K562 (cell line): ENCODE results near the gene GIMAP8. TPM values are rescaled to one million over a fixed set of nuclear protein-coding genes. Genes with fewer than 3 reads are reported as not detected.

ENCODE experiments used
- GTF2A2 ChIP-seq: IDR thresholded peaks from 2 replicates; pipeline ENCODE4 v1.6.1; 2016; ENCODE audit warnings: mild to moderate bottlenecking, missing genetic modification characterization, missing compliant biosample characterization
- KDM4B ChIP-seq, 2 experiments: fragments of 450-650 bp in 1 of 2; sonication (generic) in 1 of 2; IDR thresholded peaks; 2 replicates each; pipeline ENCODE4 v1.6.1; 2016 to 2017; ENCODE audit warnings: borderline replicate concordance in 2 of 2, antibody characterized with exemption in 1 of 2, low read depth in 1 of 2, mild to moderate bottlenecking in 1 of 2
- POLR2H ChIP-seq: IDR thresholded peaks from 2 replicates; pipeline ENCODE4 v1.6.1; 2016; ENCODE audit warnings: missing genetic modification characterization, low read depth, mild to moderate bottlenecking, control low read depth, missing compliant biosample characterization, moderate library complexity
- RFX1 ChIP-seq: fragments of 450-650 bp; IDR thresholded peaks from 2 replicates; pipeline ENCODE4 v1.6.1; 2016; ENCODE audit warnings: mild to moderate bottlenecking, moderate library complexity
- SMAD3 ChIP-seq: fragments of 450-650 bp; formaldehyde crosslinking; conservative IDR thresholded peaks from 2 replicates; pipeline ENCODE4 v1.4.0; 2020; ENCODE audit warnings: mild to moderate bottlenecking
- SMAD4 ChIP-seq: fragments of 250-450 bp; sonication (Bioruptor Pico); conservative IDR thresholded peaks from 2 replicates; pipeline ENCODE4 v1.8.0; 2021; ENCODE audit warnings: inconsistent platforms, mild to moderate bottlenecking, moderate library complexity
- SMARCC2 ChIP-seq: fragments of 450-650 bp; IDR thresholded peaks from 2 replicates; pipeline ENCODE4 v1.6.1; 2017; ENCODE audit warnings: antibody characterized with exemption, moderate library complexity, mild to moderate bottlenecking, low read depth
- polyA plus RNA-seq, 8 experiments: library from polyadenylated mRNA; depleted of rRNA in 4 of 8; stranded (reverse) in 5 of 8; unstranded in 3 of 8; fragments of >200 nt; fragmentation: Nextera tagmentation in 2 of 8; fragmentation: Illumina TruSeq in 1 of 8; extraction: Ambion mirVana in 2 of 8; extraction: Trizol in 1 of 8; gene quantifications; 2 replicates each; pipeline versions ENCODE4 v1.2.1 to v1.2.3, GENCODE V29; 2011 to 2014; ENCODE audit warnings: inconsistent platforms in 1 of 8, missing spikeins in 1 of 8
- total RNA-seq, 7 experiments: library from RNA; depleted of rRNA in 6 of 7; stranded (reverse); fragments of >200 nt in 6 of 7; fragmentation: Illumina TruSeq in 2 of 7; extraction: Trizol in 2 of 7; gene quantifications; 2 replicates each; pipeline versions ENCODE4 v1.2.1 to v1.2.3, GENCODE V29; 2011 to 2021; ENCODE audit warnings: low replicate concordance in 1 of 7
- TF ChIP-seq, protein P1 (sequence below): sonication (generic); formaldehyde crosslinking; IDR thresholded peaks from 2 replicates; pipeline ENCODE4 v1.8.1; 2023; ENCODE audit warnings: missing genetic modification reagents, mild to moderate bottlenecking, borderline replicate concordance
- TF ChIP-seq, protein P2 (sequence below): fragments of 250-450 bp; sonication (Bioruptor Pico); IDR thresholded peaks from 2 replicates; pipeline ENCODE4 v1.8.0; 2022; ENCODE audit warnings: inconsistent platforms
- TF ChIP-seq, protein P3 (sequence below), 2 experiments: fragments of 200-800 bp in 1 of 2; sonication (Bioruptor generic) in 1 of 2; sonication (generic) in 1 of 2; formaldehyde crosslinking in 1 of 2; IDR thresholded peaks in 1 of 2; conservative IDR thresholded peaks in 1 of 2; 2 replicates each; pipeline versions ENCODE4 v1.5.0 to v1.6.1; 2016 to 2020; ENCODE audit warnings: missing compliant biosample characterization in 1 of 2, missing genetic modification characterization in 1 of 2, missing genetic modification reagents in 1 of 2

The GIMAP8 gene
- total and polyA plus RNA-seq, 9 of the 15 experiments (the other 6 are each of a cell fraction or from before 2014, with no cell fraction given): not detected

DNA sequence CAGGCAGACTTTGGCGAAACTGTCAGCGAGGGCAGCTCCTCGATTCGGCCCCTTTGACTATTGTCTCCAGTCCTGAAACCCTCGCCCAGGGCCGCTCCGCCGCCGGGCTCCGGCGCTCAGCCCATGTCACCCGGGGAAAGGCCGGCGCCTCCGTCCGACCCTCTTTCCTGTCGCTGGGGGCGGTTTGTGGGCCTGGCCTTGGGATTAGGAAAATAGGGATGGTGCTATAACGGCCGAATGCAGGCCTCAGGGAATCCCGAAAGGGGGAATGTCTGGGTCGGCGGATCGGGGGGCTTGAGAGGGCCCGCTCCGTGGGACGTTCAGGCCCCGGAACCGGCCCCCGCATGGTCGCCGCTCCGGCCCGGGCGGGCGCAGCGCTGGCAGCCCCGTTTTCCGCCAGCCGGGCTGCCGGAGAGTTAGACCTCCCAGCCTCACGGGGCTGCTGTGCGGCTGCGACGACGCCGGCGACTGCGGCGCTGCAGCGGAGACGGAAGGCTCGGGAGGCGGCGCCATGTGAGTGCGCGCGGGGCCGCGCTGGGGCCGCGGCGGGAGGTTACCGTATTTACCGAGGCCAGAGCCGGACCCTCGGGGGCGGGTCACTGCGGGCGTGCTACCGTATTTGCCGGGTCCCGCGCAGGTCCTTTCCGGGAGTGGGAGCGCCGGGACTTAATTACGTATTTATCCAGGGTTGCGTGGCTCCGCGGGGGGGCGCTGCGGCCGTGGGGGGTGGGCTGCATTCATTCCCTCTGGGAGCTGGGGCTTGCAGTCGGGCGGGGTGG lies 45.4 kb upstream of the GIMAP8 start (continued):
- TF ChIP-seq, protein P1, sequence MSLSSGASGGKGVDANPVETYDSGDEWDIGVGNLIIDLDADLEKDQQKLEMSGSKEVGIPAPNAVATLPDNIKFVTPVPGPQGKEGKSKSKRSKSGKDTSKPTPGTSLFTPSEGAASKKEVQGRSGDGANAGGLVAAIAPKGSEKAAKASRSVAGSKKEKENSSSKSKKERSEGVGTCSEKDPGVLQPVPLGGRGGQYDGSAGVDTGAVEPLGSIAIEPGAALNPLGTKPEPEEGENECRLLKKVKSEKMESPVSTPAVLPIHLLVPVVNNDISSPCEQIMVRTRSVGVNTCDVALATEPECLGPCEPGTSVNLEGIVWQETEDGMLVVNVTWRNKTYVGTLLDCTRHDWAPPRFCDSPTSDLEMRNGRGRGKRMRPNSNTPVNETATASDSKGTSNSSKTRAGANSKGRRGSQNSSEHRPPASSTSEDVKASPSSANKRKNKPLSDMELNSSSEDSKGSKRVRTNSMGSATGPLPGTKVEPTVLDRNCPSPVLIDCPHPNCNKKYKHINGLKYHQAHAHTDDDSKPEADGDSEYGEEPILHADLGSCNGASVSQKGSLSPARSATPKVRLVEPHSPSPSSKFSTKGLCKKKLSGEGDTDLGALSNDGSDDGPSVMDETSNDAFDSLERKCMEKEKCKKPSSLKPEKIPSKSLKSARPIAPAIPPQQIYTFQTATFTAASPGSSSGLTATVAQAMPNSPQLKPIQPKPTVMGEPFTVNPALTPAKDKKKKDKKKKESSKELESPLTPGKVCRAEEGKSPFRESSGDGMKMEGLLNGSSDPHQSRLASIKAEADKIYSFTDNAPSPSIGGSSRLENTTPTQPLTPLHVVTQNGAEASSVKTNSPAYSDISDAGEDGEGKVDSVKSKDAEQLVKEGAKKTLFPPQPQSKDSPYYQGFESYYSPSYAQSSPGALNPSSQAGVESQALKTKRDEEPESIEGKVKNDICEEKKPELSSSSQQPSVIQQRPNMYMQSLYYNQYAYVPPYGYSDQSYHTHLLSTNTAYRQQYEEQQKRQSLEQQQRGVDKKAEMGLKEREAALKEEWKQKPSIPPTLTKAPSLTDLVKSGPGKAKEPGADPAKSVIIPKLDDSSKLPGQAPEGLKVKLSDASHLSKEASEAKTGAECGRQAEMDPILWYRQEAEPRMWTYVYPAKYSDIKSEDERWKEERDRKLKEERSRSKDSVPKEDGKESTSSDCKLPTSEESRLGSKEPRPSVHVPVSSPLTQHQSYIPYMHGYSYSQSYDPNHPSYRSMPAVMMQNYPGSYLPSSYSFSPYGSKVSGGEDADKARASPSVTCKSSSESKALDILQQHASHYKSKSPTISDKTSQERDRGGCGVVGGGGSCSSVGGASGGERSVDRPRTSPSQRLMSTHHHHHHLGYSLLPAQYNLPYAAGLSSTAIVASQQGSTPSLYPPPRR (CRISPR knock-in tag): peak; percentile 41; the same call in 1 of the 2 replicates
- no peak; a peak in 1 of 4 replicates for TF ChIP-seq KDM4B (IDR thresholded peaks at IDR 0.05; ENCODE audit: borderline replicate concordance in 2 of 2, low read depth in 1 of 2)
- no peak; the same call in 1 of the 2 replicates for TF ChIP-seq SMARCC2
- TF ChIP-seq SMAD4 (CRISPR knock-in tag): peak; percentile 98
- no peak for TF ChIP-seq RFX1
- TF ChIP-seq SMAD3: 0 out of 2 replicates have a peak, but pooled peaks have one; percentile 43
- TF ChIP-seq POLR2H (tag): peak; percentile 83
- TF ChIP-seq, protein P2, sequence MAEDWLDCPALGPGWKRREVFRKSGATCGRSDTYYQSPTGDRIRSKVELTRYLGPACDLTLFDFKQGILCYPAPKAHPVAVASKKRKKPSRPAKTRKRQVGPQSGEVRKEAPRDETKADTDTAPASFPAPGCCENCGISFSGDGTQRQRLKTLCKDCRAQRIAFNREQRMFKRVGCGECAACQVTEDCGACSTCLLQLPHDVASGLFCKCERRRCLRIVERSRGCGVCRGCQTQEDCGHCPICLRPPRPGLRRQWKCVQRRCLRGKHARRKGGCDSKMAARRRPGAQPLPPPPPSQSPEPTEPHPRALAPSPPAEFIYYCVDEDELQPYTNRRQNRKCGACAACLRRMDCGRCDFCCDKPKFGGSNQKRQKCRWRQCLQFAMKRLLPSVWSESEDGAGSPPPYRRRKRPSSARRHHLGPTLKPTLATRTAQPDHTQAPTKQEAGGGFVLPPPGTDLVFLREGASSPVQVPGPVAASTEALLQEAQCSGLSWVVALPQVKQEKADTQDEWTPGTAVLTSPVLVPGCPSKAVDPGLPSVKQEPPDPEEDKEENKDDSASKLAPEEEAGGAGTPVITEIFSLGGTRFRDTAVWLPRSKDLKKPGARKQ (CRISPR knock-in tag): no peak
- TF ChIP-seq, protein P3, sequence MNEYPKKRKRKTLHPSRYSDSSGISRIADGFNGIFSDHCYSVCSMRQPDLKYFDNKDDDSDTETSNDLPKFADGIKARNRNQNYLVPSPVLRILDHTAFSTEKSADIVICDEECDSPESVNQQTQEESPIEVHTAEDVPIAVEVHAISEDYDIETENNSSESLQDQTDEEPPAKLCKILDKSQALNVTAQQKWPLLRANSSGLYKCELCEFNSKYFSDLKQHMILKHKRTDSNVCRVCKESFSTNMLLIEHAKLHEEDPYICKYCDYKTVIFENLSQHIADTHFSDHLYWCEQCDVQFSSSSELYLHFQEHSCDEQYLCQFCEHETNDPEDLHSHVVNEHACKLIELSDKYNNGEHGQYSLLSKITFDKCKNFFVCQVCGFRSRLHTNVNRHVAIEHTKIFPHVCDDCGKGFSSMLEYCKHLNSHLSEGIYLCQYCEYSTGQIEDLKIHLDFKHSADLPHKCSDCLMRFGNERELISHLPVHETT (CRISPR knock-in tag; conservative IDR thresholded peaks at IDR 0.05 in 1 of 2, IDR thresholded peaks at IDR 0.05 in 1 of 2): peak; percentile 89 to 97; a peak in 3 of 4 replicates
- TF ChIP-seq GTF2A2 (tag): peak; percentile 38; the same call in 1 of the 2 replicates
